T-helper 2 cell treated with Interferon-gamma antibody and Interleukin-4, amounts not matched to agents 5 μg/mL and 100 μg/mL, for 36 hours (primary cell): ENCODE results near the gene EHMT1.

Experiments
- DNase-seq: peaks from one replicate; pipeline ENCODE4 v3.0.0; 2021; ENCODE audit warnings: low spot score
- H3K27ac Mint-ChIP-seq: one replicate; pipeline ENCODE4 v1.8.0; 2021; ENCODE audit warnings: mild to moderate bottlenecking, mixed read lengths
- H3K27me3 Mint-ChIP-seq: one replicate; pipeline ENCODE4 v1.8.0; 2021; ENCODE audit warnings: low read depth, mixed read lengths
- H3K36me3 Mint-ChIP-seq: one replicate; pipeline ENCODE4 v1.8.0; 2021; ENCODE audit warnings: low read depth, mixed read lengths
- H3K4me1 Mint-ChIP-seq: one replicate; pipeline ENCODE4 v1.8.0; 2021; ENCODE audit warnings: low read depth, mixed read lengths
- H3K4me3 Mint-ChIP-seq: one replicate; pipeline ENCODE4 v1.8.0; 2022; ENCODE audit warnings: mild to moderate bottlenecking, moderate library complexity, mixed read lengths
- H3K9me3 Mint-ChIP-seq: one replicate; pipeline ENCODE4 v1.8.0; 2021; ENCODE audit warnings: mixed read lengths

Gene EHMT1

GRCh38 chr9:137604345-137605086, 14.3 kb upstream of the EHMT1 start:
- Mint-ChIP-seq H3K4me3 (peak overlapping the region; percentile 38), H3K27me3 (no peaks in the 10 kb centered on the region), H3K36me3 (peaks cover 9% of the 10 kb centered on the region), H3K4me1 (peaks cover 18% of the 10 kb centered on the region), H3K9me3 (no peaks in the 10 kb centered on the region), H3K27ac (no peak overlapping the region)
- no peak for DNase-seq

GRCh38 chr9:137605121-137606004, 13.4 kb upstream of the EHMT1 start, which contains the start of gene ARRDC1:
Gene ARRDC1, plus strand, starts transcription at chr9:137605686. Its CDS starts 32 bp downstream, at chr9:137605718.
- Mint-ChIP-seq H3K4me3 (peak within 1 kb of the TSS; percentile 83), H3K36me3 (peaks cover 9% of the 10 kb centered on the region), H3K27me3 (no peaks in the 10 kb centered on the region), H3K9me3 (no peaks in the 10 kb centered on the region), H3K27ac (peak within 1 kb of the TSS; percentile 60), H3K4me1 (peaks cover 18% of the 10 kb centered on the region)
- peak; percentile 87 for DNase-seq

GRCh38 chr9:137606005-137606621, 12.7 kb upstream of the EHMT1 start:
- Mint-ChIP-seq H3K9me3 (no peaks in the 10 kb centered on the region), H3K27me3 (no peaks in the 10 kb centered on the region), H3K4me1 (peaks cover 18% of the 10 kb centered on the region), H3K4me3 (peak overlapping the region; percentile 83), H3K36me3 (peaks cover 9% of the 10 kb centered on the region), H3K27ac (peak overlapping the region; percentile 60)
- no peak for DNase-seq

GRCh38 chr9:137606734-137607138, 12.1 kb upstream of the EHMT1 start:
- peak overlapping the region; percentile 83 for H3K4me3 Mint-ChIP-seq
- peaks cover 9% of the 10 kb centered on the region for H3K36me3 Mint-ChIP-seq
- no peaks in the 10 kb centered on the region for H3K27me3 Mint-ChIP-seq
- no peak overlapping the region for H3K27ac Mint-ChIP-seq
- no peak for DNase-seq
- peaks cover 23% of the 10 kb centered on the region for H3K4me1 Mint-ChIP-seq
- H3K9me3 Mint-ChIP-seq = no peaks in the 10 kb centered on the region

GRCh38 chr9:137607141-137607857, 11.5 kb upstream of the EHMT1 start:
- H3K9me3 Mint-ChIP-seq = no peaks in the 10 kb centered on the region
- no peak for DNase-seq
- H3K27ac Mint-ChIP-seq = no peak overlapping the region
- H3K36me3 Mint-ChIP-seq = peaks cover 9% of the 10 kb centered on the region
- peaks cover 23% of the 10 kb centered on the region for H3K4me1 Mint-ChIP-seq
- H3K4me3 Mint-ChIP-seq = peak overlapping the region; percentile 83
- H3K27me3 Mint-ChIP-seq = no peaks in the 10 kb centered on the region

GRCh38 chr9:137610944-137611343, 7.9 kb upstream of the EHMT1 start:
- H3K4me3 Mint-ChIP-seq = no peak overlapping the region
- H3K9me3 Mint-ChIP-seq = no peaks in the 10 kb centered on the region
- peaks cover 15% of the 10 kb centered on the region for H3K4me1 Mint-ChIP-seq
- peaks cover 12% of the 10 kb centered on the region for H3K36me3 Mint-ChIP-seq
- no peaks in the 10 kb centered on the region for H3K27me3 Mint-ChIP-seq
- no peak for DNase-seq
- H3K27ac Mint-ChIP-seq = no peak overlapping the region

GRCh38 chr9:137611623-137612609, 6.9 kb upstream of the EHMT1 start:
- Mint-ChIP-seq H3K36me3 (peaks cover 11% of the 10 kb centered on the region), H3K27ac (no peak overlapping the region), H3K4me3 (no peak overlapping the region), H3K9me3 (no peaks in the 10 kb centered on the region), H3K27me3 (no peaks in the 10 kb centered on the region), H3K4me1 (peaks cover 11% of the 10 kb centered on the region)
- DNase-seq = no peak

GRCh38 chr9:137612741-137613142, 6.1 kb upstream of the EHMT1 start:
- Mint-ChIP-seq H3K27ac (no peak overlapping the region), H3K9me3 (no peaks in the 10 kb centered on the region), H3K4me3 (no peak overlapping the region), H3K36me3 (peaks cover 12% of the 10 kb centered on the region), H3K4me1 (peaks cover 11% of the 10 kb centered on the region), H3K27me3 (no peaks in the 10 kb centered on the region)
- DNase-seq = no peak

GRCh38 chr9:137613259-137613658, 5.5 kb upstream of the EHMT1 start:
- Mint-ChIP-seq H3K4me1 (peaks cover 13% of the 10 kb centered on the region), H3K27me3 (no peaks in the 10 kb centered on the region), H3K9me3 (no peaks in the 10 kb centered on the region), H3K4me3 (no peak overlapping the region), H3K36me3 (peaks cover 16% of the 10 kb centered on the region), H3K27ac (no peak overlapping the region)
- no peak for DNase-seq

GRCh38 chr9:137613738-137614523, 4.9 kb upstream of the EHMT1 start:
- no peaks in the 10 kb centered on the region for H3K9me3 Mint-ChIP-seq
- no peaks in the 10 kb centered on the region for H3K27me3 Mint-ChIP-seq
- no peak overlapping the region for H3K27ac Mint-ChIP-seq
- peaks cover 13% of the 10 kb centered on the region for H3K36me3 Mint-ChIP-seq
- no peak for DNase-seq
- H3K4me1 Mint-ChIP-seq = peaks cover 13% of the 10 kb centered on the region
- no peak overlapping the region for H3K4me3 Mint-ChIP-seq

- Mint-ChIP-seq H3K4me1 (peaks cover 13% of the 10 kb centered on the region), H3K27me3 (no peaks in the 10 kb centered on the region), H3K36me3 (peaks cover 13% of the 10 kb centered on the region), H3K9me3 (no peaks in the 10 kb centered on the region), H3K4me3 (no peak overlapping the region), H3K27ac (no peak overlapping the region)
- DNase-seq = no peak
These were observed 4.0 kb upstream of the EHMT1 start for GRCh38 chr9:137614631-137615386.
